K562 (cell line): ENCODE results near the gene ZNF544. TPM values are rescaled to one million over a fixed set of nuclear protein-coding genes. Genes with fewer than 3 reads are reported as not detected.

Experiments used
- HDAC3 ChIP-seq: fragments of 450-650 bp; IDR thresholded peaks from 2 replicates; pipeline ENCODE4 v1.6.1; 2018; ENCODE audit warnings: borderline replicate concordance, mild to moderate bottlenecking, moderate library complexity; ENCODE audit not compliant: partially characterized antibody
- ID3 ChIP-seq, 2 experiments: fragments of 250-450 bp in 1 of 2; fragments of 450-650 bp in 1 of 2; sonication (Bioruptor Pico) in 1 of 2; IDR thresholded peaks; 2 replicates each; pipeline versions ENCODE4 v1.6.1 to v1.8.0; 2016 to 2021; ENCODE audit warnings: mild to moderate bottlenecking in 2 of 2, moderate library complexity in 2 of 2, missing compliant biosample characterization in 1 of 2, missing genetic modification characterization in 1 of 2
- MXI1 ChIP-seq: IDR thresholded peaks from 2 replicates; pipeline ENCODE4 v1.6.1; 2011; ENCODE audit warnings: low read depth, mild to moderate bottlenecking, improper control_type of control experiment, low read length
- NFIC ChIP-seq: fragments of 450-650 bp; IDR thresholded peaks from 2 replicates; pipeline ENCODE4 v1.6.1; 2017; ENCODE audit warnings: mild to moderate bottlenecking, inconsistent platforms
- PHF20 ChIP-seq: fragments of 450-650 bp; IDR thresholded peaks from 2 replicates; pipeline ENCODE4 v1.6.1; 2018; ENCODE audit not compliant: partially characterized antibody
- POLR2H ChIP-seq: IDR thresholded peaks from 2 replicates; pipeline ENCODE4 v1.6.1; 2016; ENCODE audit warnings: missing genetic modification characterization, low read depth, mild to moderate bottlenecking, control low read depth, missing compliant biosample characterization, moderate library complexity
- TCF3 ChIP-seq: sonication (generic); formaldehyde crosslinking; IDR thresholded peaks from 2 replicates; pipeline ENCODE4 v1.4.0; 2020; ENCODE audit warnings: mild to moderate bottlenecking, missing genetic modification reagents
- TSC22D4 ChIP-seq: fragments of 450-650 bp; IDR thresholded peaks from 2 replicates; pipeline ENCODE4 v1.6.1; 2016; ENCODE audit warnings: missing genetic modification characterization, missing biosample characterization, control low read depth
- ZBTB40 ChIP-seq, 2 experiments: fragments of 450-650 bp in 1 of 2; sonication (generic) in 1 of 2; formaldehyde crosslinking in 1 of 2; IDR thresholded peaks; 2 replicates each; pipeline versions ENCODE4 v1.7.1 to v1.9.0; 2016 to 2022; ENCODE audit warnings: inconsistent platforms in 1 of 2, mild to moderate bottlenecking in 1 of 2, missing genetic modification reagents in 1 of 2
- ZNF239 ChIP-seq: fragments of 250-450 bp; sonication (Bioruptor Pico); IDR thresholded peaks from 2 replicates; pipeline ENCODE4 v1.4.0; 2020; ENCODE audit warnings: mild to moderate bottlenecking
- ZNF551 ChIP-seq: fragments of 250-450 bp; sonication (Bioruptor Pico); IDR thresholded peaks from 2 replicates; pipeline ENCODE4 v1.5.0; 2021; ENCODE audit warnings: mild to moderate bottlenecking, moderate library complexity
- polyA plus RNA-seq, 8 experiments: library from polyadenylated mRNA; depleted of rRNA in 4 of 8; stranded (reverse) in 5 of 8; unstranded in 3 of 8; fragments of >200 nt; fragmentation: Nextera tagmentation in 2 of 8; fragmentation: Illumina TruSeq in 1 of 8; extraction: Ambion mirVana in 2 of 8; extraction: Trizol in 1 of 8; gene quantifications; 2 replicates each; pipeline versions ENCODE4 v1.2.1 to v1.2.3, GENCODE V29; 2011 to 2014; ENCODE audit warnings: inconsistent platforms in 1 of 8, missing spikeins in 1 of 8
- total RNA-seq, 7 experiments: library from RNA; depleted of rRNA in 6 of 7; stranded (reverse); fragments of >200 nt in 6 of 7; fragmentation: Illumina TruSeq in 2 of 7; extraction: Trizol in 2 of 7; gene quantifications; 2 replicates each; pipeline versions ENCODE4 v1.2.1 to v1.2.3, GENCODE V29; 2011 to 2021; ENCODE audit warnings: low replicate concordance in 1 of 7
- TF ChIP-seq, protein P1 (sequence below): fragments of 450-650 bp; formaldehyde crosslinking; IDR thresholded peaks from 2 replicates; pipeline ENCODE4 v1.4.0; 2020; ENCODE audit warnings: mild to moderate bottlenecking, moderate library complexity
- TF ChIP-seq, protein P2 (sequence below): fragments of 250-450 bp; sonication (Bioruptor Pico); IDR thresholded peaks from 2 replicates; pipeline ENCODE4 v1.4.0; 2020; ENCODE audit warnings: mild to moderate bottlenecking
- TF ChIP-seq, protein P3 (sequence below): sonication (generic); formaldehyde crosslinking; IDR thresholded peaks from 2 replicates; pipeline ENCODE4 v1.8.0; 2022; ENCODE audit warnings: missing genetic modification reagents, mild to moderate bottlenecking, borderline replicate concordance

The ZNF544 gene
- total and polyA plus RNA-seq, 9 of the 15 experiments (the other 6 are each of a cell fraction or from before 2014, with no cell fraction given), result 23.6 to 59.0 (median 41.4) TPM

- TF ChIP-seq ZBTB40 (IDR thresholded peaks at IDR 0.05) (peak; percentile 28), ZBTB40 (CRISPR knock-in tag; IDR thresholded peaks at IDR 0.05) (no peak), TCF3 (CRISPR knock-in tag) (no peak), NFIC (peak; percentile 90), POLR2H (peak; percentile 82), ID3 (CRISPR knock-in tag; IDR thresholded peaks at IDR 0.05) (no peak), ID3 (tag; IDR thresholded peaks at IDR 0.05) (no peak), PHF20 (peak; percentile 55), HDAC3 (no peak), MXI1 (peak; percentile 12; the same call in 1 of the 2 replicates), TSC22D4 (tag) (no peak), ZNF239 (CRISPR knock-in tag) (no peak), ZNF551 (no peak)
- TF ChIP-seq, protein P1, sequence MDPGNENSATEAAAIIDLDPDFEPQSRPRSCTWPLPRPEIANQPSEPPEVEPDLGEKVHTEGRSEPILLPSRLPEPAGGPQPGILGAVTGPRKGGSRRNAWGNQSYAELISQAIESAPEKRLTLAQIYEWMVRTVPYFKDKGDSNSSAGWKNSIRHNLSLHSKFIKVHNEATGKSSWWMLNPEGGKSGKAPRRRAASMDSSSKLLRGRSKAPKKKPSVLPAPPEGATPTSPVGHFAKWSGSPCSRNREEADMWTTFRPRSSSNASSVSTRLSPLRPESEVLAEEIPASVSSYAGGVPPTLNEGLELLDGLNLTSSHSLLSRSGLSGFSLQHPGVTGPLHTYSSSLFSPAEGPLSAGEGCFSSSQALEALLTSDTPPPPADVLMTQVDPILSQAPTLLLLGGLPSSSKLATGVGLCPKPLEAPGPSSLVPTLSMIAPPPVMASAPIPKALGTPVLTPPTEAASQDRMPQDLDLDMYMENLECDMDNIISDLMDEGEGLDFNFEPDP, result no peak
- TF ChIP-seq, protein P2, sequence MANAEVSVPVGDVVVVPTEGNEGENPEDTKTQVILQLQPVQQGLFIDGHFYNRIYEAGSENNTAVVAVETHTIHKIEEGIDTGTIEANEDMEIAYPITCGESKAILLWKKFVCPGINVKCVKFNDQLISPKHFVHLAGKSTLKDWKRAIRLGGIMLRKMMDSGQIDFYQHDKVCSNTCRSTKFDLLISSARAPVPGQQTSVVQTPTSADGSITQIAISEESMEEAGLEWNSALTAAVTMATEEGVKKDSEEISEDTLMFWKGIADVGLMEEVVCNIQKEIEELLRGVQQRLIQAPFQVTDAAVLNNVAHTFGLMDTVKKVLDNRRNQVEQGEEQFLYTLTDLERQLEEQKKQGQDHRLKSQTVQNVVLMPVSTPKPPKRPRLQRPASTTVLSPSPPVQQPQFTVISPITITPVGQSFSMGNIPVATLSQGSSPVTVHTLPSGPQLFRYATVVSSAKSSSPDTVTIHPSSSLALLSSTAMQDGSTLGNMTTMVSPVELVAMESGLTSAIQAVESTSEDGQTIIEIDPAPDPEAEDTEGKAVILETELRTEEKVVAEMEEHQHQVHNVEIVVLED (CRISPR knock-in tag), result no peak
- TF ChIP-seq, protein P3, sequence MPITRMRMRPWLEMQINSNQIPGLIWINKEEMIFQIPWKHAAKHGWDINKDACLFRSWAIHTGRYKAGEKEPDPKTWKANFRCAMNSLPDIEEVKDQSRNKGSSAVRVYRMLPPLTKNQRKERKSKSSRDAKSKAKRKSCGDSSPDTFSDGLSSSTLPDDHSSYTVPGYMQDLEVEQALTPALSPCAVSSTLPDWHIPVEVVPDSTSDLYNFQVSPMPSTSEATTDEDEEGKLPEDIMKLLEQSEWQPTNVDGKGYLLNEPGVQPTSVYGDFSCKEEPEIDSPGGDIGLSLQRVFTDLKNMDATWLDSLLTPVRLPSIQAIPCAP, result no peak
Measured at GRCh38 chr19:58278541-58279041, 49.9 kb downstream of the ZNF544 start, which contains the start of gene ZNF8 (continued).
